HG03460 (cell line): ENCODE measurements around the gene CFAP65.

ENCODE experiments used
- ATAC-seq: cut with Tn5 transposase; IDR thresholded peaks from one replicate; pipeline ENCODE4 v1.9.1; 2021; ENCODE audit not compliant: unreplicated experiment

Gene CFAP65

DNA sequence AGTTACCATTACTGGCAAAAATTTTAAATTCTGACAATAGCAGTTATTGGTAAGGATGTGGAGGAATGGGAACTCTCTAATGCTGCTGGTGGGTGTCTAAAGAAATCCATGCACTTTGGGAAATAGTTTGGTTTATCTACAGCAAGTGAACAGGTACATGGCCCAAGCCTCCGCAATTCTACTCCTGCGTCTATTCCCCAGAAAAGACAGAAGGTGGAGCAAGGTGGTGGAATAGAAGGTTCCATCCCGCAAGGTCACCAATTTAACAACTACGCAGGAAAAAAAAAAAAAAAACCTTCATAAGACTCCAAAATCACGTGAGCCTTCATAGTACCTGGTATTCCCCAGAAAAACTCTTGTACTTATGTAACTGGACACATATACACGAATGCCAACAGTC lies 6.5 kb downstream of the CFAP65 start:
- ATAC-seq = no peak

DNA sequence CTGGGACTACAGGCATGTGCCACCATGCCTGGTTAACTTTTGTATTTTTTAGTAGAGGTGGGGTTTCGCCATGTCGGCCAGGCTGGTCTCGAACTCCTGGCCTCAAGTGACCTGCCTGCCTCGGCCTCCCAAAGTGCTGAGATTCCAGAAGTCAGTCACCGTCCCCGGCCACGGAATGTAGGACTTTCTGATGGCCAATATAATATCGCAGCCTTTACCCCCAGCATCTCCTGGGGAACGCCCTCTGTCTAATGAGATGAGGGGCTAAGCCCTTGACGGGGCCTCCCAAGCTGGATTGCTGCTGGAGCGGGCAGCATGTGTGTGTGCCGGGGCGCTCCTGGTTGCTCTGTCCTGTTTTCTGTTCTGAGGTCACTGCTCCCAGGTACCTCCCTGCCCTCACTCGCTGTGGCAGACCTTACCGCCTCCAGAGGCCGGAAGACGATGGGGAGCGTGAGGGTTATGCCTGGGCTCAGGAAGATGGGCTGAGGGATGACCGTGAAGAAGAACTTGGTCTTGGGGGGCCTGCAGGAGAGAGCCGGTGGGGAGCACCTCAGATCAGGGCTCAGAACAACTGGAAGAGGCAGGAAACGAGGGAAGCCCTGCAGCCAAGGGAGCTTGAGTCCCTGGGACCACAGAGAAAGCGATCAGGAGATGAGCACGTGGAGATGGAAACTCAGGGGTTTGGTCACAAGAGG lies 9.1 kb downstream of the CFAP65 start:
- ATAC-seq = no peak

DNA sequence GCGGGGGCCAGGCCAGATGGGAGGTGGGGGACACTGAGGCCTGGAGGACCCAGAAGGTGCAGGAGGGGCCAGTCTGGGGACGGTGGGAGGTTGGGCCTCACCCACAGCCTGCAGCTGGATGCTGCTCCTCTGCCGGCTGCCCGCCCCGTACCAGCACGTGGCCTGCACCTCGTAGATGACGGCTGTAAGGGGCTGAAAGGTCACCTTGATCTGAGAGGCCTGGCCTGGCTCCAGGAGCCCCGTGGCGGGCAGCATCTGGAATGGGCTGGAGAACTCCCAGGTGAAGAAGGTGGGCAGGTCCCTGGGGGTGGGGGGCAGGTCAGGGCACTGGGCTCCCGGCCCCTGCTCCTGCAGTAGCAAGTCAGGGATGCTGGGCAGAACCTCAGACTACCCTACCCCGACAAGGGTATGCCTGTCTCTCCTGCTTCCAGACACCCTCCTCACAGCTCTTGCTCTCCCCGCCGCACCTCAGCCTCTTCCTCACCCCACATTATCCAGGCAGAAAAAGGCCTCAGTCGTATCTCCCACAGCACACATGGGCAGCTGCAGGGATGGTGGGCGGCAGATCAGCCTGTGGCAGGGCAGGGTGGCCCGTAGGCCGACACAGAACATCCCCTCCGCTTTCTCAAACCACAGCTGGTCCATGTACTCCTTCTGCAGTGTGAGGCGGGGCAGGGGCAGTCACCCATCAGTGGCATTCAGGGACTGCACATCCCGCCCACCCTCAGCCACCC lies 10.1 kb downstream of the CFAP65 start:
- ATAC-seq = no peak

DNA sequence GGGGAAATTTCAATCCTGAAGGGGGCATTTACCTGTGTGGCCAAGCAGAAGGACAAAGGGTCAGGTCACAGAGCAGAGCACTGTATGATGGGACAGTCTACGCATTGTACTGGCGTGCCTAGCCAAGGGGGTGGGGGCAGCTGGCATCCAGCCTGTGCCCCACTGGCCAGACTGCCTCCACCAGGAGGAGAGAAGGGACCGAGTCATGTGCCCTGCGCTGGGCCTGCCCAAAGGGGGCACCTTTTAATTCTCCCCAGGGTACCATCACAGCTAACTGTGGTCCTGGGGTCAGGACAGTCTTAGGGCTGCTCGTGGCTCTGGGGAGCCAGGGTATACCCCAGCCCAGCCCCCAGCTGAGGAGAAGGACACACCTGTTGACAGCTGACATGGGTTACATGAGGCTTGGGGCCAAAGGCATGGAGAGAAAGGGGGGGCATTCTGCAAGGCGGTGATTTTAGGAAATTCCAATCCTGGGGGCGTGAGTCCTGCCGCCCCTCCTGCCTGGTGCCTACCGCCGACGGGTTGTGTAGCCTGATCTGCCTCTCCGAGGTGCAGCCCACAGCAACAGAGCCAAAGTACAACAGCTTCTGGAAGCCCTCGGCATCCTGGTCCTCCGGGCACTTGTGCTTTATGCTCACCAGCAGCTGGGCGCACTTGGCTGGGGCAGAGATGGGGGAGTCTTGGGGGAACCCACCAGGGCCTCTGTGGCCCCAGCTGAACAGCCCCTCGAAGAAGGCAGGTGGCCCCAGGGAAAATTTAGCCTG lies 11.0 kb downstream of the CFAP65 start:
- ATAC-seq = no peak

DNA sequence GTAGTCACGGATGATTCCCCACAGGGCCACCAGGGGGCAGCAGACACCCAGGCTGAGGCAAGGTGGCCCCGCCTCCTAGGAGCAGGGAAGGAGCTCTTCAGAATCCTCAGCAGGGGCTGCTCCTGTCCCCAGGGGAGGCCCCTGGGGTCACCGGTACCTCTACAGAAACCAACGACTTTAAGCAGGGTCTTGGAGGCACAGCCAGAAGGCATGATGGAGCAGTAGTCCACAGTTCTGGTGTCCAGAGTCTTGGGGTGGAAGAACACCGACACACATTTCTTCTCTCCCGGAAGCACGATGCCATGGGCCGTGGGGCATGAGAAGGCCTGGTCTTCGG lies 11.5 kb downstream of the CFAP65 start:
- peak; percentile 68 for ATAC-seq

DNA sequence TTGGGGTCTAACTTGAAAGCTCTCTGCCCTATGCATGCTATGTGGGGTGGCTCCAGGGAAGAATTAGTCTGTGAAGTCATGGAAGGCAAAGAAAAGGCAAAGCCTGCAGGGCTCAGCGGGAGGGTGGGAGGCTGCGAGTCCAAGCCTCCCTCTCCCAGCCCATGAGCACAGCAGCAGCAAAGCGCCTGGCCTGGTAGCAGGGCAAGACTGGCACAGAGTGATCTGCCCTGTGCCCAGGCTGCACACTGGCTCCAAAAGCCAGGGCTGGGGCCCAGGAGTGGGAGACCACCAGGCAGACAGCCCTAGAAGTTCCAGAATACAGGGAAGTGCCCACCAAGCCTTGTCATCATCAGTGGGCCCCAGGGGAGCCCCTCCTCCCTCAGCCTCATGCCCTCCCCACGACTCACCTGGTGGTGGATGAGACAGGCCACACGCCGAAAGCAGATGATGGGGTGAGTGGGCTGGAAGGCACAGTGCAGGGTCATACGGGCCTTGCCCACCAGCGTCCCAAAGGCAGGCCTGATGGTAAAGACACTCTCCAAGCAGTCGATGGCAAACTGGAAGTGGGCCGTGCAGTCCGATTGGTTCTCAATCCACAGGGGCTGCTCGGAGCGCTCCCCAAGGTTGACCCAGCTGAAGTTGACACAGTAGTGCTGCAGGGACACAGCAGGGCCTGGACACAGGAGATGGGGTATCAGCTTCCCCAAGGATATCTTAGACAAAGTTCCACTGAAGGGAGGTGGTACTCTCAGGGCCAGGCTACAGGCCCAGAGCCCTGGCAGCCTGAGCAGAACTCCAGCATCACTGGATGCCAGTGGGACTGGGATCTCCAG lies 12.1 kb downstream of the CFAP65 start:
- no peak for ATAC-seq

DNA sequence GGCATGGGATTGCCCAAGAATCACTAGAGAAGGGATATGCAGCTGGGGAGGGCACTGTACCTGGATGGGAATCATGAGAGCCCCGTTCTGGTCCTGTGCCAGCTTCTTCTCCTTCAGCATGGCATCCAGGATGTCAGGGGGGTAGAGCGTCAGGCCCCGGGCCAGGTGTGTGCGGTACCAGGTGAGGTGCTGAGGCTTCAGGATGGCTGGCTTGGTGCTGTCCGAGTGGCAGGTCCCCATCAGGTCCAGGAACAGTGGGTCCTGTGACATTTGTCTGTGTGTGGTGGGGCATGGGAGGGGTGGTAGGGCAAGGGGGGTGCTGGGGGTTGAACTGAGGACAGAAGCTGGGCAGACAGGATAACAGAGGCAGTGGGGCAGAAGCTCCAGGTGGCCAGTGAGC lies 13.2 kb downstream of the CFAP65 start:
- no peak for ATAC-seq

DNA sequence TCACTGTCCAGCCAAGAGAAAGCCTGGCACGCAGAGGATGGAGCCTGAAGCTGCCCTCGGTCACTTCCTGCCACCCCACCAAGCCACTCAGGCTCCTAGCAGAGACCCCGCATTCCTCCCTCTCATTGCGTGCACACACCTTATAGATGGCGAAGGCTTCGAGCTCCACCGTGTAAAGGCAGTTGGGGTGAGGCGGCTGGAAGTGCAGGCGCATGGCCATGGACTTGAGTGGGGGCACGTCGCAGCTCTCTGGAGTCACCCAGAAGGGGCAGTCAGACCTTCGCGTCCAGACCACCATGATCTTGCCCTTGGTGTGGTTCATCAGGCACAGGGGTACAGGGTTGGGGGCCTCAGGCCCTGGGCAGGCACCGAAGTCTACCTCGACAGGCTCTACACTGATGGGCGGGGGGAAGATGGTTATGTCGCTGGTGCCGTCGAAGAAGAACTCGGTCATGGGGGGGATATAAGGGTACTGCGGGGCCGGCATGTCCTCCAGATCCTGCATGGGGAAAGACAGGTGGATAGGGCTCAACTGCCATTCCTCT lies 13.7 kb downstream of the CFAP65 start:
- no peak for ATAC-seq

DNA sequence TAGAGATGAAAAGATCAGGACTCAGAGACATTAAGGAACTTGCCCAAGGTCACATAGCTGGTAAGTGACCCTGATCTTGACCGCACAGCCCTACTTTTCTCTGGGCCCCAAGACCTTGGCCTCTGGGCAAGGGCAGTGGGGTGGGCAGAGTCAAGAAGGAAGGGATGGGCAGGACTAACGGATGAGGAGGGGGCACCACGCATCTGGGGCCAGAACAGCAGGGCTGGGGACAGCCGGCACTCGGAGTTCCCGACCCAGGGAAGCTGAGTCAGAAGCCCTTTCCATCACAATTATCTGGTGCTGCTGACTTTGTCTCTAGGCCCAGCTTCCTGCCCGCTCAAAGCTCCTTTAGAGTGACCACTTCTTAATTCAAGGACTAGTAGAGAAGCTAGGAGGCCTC lies 14.4 kb downstream of the CFAP65 start:
- no peak for ATAC-seq

DNA sequence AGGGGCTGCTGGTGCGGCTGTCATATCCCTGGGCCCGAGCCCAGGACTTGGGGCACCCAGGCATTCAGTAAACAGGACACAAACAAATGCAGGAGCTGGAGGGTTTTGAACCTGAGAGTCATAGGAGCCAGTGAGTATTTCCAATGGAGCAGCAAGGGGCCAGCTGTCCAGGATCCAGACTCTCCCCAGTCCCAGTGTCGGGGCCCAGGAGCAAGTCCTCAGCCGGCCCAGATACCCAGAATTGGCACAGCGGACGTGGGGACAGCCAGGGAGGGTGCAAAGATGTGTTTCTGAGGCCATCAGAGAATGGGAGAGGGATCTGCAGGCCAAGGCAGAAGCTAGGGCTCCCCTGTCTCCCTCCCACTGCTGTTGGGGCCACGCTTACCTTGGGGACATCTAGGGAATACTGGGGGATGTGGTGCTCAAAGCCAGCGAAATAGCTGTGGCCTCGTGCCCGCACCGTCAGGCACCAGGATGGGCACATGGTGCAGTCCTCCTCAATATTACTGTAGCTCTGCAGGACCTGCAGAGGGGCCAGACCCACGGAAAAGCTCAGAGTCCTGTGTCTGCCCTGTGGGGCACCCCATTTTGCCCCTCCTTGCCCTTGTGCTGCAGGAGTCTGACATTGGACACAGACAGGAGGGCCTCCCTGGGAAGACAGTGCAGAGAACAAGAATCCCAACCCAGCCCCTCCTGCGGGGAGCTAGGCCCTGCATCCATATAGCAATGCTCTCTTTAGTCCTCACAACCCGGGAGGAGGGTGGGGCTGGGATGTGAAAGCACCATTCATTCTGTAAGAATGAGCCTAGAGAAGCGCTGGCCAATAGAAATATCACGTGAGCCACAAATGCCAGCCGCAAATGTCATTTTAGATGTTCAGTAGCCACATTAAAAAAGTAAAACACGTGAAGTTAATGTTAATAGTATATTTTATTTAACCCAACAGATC lies 15.4 kb downstream of the CFAP65 start:
- no peak for ATAC-seq

DNA sequence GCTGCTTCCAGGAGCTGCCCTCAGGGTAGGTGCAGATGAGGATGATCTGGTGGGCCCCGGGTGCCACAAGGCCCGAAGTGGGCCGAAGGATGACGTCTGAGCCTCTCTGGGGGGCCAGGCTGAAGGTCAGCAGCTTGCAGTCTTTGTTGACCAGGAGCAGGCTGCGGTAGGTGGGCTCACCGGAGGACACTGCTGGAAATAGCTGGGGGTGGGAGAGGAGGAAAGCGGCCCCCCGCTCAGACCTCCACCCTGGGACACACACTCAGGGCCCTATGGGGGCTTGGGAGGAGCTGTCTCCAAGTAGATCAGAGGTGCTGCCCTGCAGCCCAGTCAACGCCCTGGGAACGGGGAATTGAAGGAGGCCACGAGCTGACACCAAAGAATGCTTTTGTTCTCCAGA lies 17.3 kb downstream of the CFAP65 start:
- no peak for ATAC-seq

DNA sequence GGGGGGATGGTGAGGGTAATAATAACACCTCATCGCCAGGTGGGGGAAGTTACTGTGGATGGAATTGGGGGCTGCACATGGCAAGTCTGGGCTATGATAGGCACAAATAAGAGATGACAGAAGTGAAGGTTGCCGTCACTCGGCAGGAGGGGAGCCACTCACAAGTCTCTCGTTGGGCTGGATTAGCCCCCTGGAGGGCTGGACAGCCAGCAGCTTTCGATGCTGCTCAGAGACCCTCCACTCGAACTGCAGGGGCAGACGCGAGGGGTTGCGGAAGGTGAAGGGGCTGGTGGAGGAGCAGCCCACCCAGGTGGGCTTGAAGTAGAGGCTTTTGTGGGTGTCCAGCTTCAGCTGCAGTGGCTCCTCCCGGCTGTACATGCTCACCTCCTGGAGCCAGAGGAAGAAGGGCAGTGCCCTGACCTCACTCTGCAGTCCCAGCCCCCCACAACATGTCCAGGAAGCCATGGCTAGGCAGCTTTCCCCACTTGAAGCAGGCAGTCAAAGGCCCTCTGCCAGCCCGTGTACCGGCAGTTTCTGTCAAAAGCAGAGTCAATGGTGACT lies 18.2 kb downstream of the CFAP65 start:
- ATAC-seq = no peak

DNA sequence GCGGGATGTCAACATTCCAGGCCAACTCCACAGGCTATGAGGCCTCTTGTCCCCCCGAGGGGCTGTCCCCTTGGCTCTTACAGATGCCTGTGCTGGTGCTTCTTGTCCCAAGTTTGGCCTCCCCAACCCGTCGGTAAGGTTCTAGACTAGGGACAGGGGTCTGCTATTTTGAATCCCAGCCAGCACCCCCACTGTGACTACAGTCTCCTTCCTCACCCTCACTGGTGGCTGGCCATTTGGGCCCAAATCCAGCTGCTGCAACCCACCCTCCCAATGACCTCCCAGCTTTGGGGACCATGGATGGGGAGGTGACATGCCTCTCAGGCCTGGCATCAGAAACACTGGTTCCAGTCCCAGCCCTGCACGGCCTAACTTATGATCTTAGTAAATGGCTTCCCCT lies 18.7 kb downstream of the CFAP65 start:
- ATAC-seq = no peak

DNA sequence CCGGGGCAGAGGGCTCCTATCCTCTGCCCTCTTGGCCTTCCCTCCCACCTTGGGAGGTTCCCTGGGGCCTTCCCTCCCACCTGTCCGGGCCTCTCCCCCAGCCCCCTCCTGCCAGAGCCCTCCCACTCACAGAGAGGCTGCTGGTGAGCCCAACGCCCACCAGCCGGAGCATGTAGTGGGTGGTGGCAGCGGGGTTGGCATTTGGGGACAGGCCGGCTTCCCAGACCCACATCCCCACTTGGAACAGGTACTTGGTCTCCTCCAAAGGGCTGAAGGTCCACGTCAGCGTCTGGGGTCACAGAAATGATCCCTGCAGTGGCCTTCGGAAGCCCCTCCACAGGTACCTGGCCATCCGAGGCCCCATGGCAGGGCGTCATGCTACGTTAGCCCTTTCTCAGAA lies 19.3 kb downstream of the CFAP65 start:
- ATAC-seq = no peak

DNA sequence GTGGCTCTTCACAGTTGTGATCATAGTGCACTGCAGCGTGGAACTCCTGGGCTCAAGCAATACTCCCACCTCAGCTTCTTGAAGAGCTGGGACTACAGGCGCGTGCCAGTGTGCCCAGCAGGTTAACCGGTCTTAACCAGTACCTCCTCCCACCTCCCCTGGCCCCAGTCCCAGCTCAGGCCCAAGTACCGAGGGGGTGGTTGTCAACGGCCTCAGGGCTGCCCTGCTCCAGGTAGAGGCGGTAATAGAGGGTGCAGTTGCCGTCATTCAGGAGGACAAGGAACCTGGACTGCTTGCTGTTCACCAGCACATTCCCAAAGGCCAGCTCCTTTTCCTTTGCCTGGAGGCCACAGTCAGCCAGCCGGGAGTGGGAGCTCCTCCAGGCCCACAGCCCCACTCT lies 19.7 kb downstream of the CFAP65 start:
- no peak for ATAC-seq

DNA sequence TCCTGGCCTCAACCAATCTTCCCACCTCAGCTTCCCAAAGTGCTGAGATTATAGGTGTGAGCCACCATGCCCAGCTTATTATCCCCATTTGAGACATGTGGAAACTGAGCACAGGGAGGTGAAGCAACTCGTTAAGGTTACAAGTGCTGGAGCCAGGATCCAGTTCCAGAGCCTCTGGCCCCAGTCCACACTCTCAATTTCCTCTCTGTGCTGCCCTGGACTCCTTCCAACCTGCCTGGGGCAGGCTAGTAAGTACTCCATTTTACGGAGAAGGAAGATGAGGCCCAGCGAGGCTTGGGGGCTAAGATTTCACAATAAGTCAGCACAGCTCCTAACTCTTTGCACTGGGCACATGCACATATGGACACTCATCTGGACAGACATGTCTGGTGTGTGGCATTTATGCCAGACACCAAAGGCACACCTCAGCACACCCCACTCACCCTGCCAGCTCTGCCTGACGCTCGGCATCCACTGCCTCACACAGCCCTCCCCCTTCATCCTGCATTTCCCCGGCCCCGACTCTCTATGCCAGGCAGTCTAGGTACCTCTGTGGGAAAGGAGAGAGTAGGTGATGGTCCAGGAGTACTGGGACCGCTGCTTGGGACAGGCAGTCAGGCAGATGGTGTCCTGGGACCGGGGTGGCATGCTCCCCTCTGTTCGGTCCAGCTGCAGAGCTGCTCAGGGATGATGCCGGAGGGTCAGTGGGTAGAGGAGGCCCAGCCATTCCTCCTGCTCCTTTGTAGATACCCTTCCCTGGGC lies 20.5 kb downstream of the CFAP65 start:
- no peak for ATAC-seq

DNA sequence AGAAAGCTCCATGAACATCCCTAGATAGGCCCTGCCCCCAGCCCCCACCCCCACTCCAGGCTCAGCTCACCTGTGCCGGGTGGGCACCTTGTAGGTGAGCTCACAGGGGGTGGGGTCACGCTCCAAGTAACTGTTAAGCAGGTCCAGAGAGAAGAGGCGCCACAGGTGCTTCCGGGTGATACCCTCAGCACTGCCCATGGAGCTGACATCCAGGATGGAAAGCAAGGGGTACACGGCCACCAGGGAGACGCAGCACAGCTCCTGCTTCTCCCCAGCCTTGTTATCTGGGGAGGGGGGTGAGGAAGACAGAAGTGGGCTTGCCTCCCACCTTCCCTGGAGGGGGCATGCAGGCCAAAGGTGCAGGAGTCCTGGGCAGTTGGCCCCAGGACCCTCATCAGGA lies 21.9 kb downstream of the CFAP65 start:
- no peak for ATAC-seq

DNA sequence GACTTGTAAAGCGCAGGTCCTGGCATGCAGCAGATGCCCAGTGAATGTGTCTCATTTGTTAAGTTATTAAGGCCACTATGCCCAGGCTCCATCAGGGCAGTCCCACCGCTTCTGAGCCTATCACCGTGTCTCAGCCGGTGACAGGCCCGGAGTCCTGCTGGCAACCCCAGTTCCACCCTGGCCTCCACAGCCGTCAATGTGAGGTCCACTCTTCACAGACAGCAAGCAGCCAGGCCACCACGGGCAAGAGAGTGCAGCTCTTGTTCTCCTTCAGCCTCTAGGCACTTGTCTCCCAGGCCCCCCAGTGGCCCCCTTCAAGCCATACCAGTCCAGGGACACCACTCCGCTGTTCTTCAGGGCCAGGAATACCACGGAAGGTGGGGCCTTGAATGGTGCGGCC lies 22.6 kb downstream of the CFAP65 start:
- no peak for ATAC-seq

DNA sequence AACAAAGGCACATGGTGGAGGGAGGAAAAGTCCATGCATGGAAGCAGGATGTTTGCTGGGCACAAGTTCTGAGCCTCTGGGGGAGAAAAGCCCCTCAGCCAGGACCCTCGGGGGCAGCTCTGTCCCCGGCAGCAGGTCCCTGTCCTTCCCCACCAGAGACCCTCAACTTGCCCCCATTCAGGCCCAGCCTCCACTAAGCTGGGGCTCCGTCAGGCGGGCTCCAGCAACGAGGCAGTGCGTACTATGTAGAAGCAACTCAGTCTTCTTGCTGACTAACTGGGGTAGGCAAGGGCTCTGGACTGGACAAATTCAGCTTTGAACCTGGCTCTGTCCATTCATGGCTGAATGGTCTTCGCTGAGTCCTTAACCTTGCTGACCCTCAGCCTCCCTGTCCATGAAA lies 23.0 kb downstream of the CFAP65 start:
- no peak for ATAC-seq
